Mucosa of descending colon (tissue), 3 donors: ENCODE data around the gene TTC23. TPM values are rescaled to one million over a fixed set of nuclear protein-coding genes. Genes with fewer than 3 reads are reported as not detected.
"Not testable (repeated sequence)": the region's sequence is repeated elsewhere in the genome, so short reads cannot be mapped to it uniquely, and the experiment has no call there.

ENCODE experiments used
- ATAC-seq: fragments of 200-7000 bp; cut with Tn5 transposase; one replicate; pipeline ENCODE4 v1.9.1; 2020; ENCODE audit warnings: mild to moderate bottlenecking, moderate library complexity
- DNase-seq, 3 donors: peaks; one replicate each; pipeline ENCODE4 v3.0.0-alpha.2; 2020
- H3K36me3 ChIP-seq: fragments of 200-600 bp; one replicate; pipeline ENCODE4 v1.8.0; 2021; ENCODE audit warnings: low read depth, mild to moderate bottlenecking
- H3K4me1 ChIP-seq: fragments of 200-600 bp; one replicate; pipeline ENCODE4 v1.8.0; 2021; ENCODE audit warnings: low read depth, mild to moderate bottlenecking
- H3K4me3 ChIP-seq: fragments of 200-600 bp; one replicate; pipeline ENCODE4 v1.8.0; 2021; ENCODE audit warnings: mild to moderate bottlenecking
- H3K9me3 ChIP-seq: fragments of 200-600 bp; one replicate; pipeline ENCODE4 v1.8.0; 2021; ENCODE audit warnings: mild to moderate bottlenecking
- intact Hi-C, 2 donors: fragments of 100-400 bp; cut with DNase I in 1 of 2; cut with micrococcal nuclease in 1 of 2; formaldehyde crosslinking; loops; one replicate each; pipeline versions ENCODE4 v1.11.0 to v1.11.1; 2022; cut with DNase I, micrococcal nuclease
- total RNA-seq, 3 donors: library from RNA; stranded (reverse); fragmentation: NEBNext Ultra II Directional in 2 of 3; extraction: Animal tissue kit (Norgen Biotek cat#: 25700) in 2 of 3; gene quantifications; one replicate each; pipeline versions ENCODE4 v1.2.1 to v1.2.4, GENCODE V29; 2021 to 2023
- TF ChIP-seq, protein P1 (sequence below): fragments of 200-600 bp; IDR thresholded peaks from one replicate; pipeline ENCODE4 v1.8.0; 2022; ENCODE audit warnings: antibody characterized with exemption, mild to moderate bottlenecking
- donor health status: DM: no; HTN: no; CAD: no; lungs with moderate emphysema.
- donor health status: DM: no; HTN: no; CAD: no.
- donor health status: DM: no; HTN: yes; CAD: no.

TTC23 gene
- total RNA-seq, 3 donors from 2014 or later: 17.1 to 26.8 (median 19.6) TPM

DNA sequence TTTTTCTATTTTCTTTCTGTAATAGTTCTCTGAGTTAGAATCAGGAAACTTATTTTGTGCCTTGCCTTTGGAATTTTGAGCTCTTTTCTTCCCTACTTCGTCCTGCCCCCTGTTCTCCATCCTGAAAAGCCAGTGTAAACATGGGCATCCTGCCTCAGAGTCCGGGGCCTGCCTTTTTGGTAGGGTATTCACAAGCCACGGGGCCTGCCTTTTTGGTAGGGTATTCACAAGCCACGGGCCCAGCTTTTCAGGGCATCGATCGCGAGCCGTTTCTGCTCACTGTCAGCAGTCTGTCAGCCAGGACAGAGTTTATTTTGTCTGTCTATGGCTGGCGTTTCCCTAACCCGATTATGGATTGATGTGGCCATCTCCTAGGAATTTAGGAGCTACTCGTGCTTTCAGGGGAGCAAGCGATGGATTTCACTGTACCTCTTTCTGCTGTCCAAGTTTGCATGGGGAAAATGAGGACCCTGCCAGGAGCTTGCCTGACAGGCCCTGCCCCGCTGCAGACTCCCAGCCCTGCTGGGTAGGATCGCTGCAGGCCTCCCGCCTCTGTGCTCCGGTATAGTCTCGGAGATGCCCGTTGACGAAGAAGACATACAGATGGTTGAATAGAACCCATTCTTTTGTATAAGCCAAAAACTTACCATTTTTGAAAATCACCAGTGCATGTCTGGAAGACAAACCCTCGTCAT lies 131.7 kb downstream of the TTC23 start:
- Histone ChIP-seq H3K4me1 (peaks cover 3% of the 10 kb centered on the region), H3K36me3 (no peaks in the 10 kb centered on the region), H3K9me3 (no peaks in the 10 kb centered on the region), H3K4me3 (no peak overlapping the region)
- TF ChIP-seq, protein P1, sequence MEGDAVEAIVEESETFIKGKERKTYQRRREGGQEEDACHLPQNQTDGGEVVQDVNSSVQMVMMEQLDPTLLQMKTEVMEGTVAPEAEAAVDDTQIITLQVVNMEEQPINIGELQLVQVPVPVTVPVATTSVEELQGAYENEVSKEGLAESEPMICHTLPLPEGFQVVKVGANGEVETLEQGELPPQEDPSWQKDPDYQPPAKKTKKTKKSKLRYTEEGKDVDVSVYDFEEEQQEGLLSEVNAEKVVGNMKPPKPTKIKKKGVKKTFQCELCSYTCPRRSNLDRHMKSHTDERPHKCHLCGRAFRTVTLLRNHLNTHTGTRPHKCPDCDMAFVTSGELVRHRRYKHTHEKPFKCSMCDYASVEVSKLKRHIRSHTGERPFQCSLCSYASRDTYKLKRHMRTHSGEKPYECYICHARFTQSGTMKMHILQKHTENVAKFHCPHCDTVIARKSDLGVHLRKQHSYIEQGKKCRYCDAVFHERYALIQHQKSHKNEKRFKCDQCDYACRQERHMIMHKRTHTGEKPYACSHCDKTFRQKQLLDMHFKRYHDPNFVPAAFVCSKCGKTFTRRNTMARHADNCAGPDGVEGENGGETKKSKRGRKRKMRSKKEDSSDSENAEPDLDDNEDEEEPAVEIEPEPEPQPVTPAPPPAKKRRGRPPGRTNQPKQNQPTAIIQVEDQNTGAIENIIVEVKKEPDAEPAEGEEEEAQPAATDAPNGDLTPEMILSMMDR: no peak
- DNase-seq (no peak), ATAC-seq (no peak)
- intact Hi-C loops: no loop called here

DNA sequence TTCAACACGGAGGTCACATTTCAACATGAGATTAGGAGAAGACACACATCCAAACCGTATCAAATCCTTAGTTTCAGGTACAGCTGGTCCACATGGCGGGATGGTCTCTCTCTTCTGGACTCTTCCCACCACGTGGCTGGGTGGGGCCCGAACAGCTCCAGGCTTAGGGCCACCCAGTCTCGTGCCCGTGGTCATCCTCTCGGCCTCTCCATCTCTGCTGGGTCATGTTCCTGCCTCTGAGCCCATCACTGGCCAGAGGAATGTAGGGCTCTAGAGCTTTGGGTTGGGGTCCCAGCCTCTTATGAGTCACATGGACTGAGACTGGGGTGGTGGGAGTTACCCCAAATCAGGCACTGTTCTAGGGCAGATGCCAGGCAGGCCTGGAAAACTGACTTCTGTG lies 132.3 kb downstream of the TTC23 start:
- no peak for DNase-seq
- intact Hi-C loops: no loop called here
- TF ChIP-seq, protein P1: no peak

DNA sequence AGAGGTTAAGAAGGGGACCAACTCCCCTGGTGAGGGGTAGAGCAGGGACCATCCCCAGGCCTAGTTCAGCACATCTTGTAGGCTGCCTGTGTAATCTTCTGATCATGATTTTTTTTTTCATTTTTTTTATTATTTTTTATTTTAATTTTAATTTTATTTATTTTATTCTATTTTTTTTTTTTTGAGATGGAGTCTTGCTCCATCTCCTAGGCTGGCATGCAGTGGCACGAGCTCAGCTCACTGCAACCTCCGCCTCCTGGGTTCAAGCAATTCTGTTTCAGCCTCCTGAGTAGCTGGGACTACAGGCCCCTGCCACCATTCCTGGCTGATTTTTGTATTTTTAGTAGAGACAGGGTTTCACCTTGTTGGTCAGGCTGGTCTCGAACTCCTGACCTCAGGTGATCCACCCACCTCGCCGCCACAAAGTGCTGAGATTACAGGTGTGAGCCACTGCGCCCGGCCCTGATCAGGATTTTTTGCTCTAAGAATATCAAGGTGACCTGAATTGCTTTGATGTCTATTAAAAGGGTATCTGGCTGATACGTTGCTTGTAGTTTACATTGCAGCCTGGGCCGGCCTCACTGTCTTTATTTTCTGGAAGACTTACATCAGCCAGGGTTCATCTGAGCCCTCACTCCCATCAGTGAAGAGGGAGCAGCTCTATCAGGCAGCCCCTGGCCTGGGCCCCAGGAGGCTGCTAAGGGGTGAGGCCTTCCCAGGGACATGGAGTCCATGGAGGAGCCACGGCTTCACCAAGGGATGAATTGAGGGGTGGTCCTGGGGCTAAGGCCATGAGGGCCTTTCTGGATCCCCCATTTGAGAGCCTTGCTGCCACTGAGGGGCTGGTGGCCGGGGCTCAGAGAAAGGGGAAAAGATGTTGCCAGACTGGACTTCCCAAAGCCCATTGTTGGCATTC lies 133.8 kb downstream of the TTC23 start:
- H3K9me3 ChIP-seq: no peaks in the 10 kb centered on the region
- intact Hi-C loops: no loop called here
- no peaks in the 10 kb centered on the region for H3K4me1 ChIP-seq
- H3K36me3 ChIP-seq: no peaks in the 10 kb centered on the region
- TF ChIP-seq, protein P1: no peak
- no peak for ATAC-seq
- H3K4me3 ChIP-seq: no peak overlapping the region
- no peak for DNase-seq

More for the DNA sequence above, 132.3 kb downstream of the TTC23 start:
- Histone ChIP-seq H3K36me3 (no peaks in the 10 kb centered on the region), H3K4me3 (no peak overlapping the region), H3K4me1 (peaks cover 3% of the 10 kb centered on the region), H3K9me3 (no peaks in the 10 kb centered on the region)
- ATAC-seq: no peak

DNA sequence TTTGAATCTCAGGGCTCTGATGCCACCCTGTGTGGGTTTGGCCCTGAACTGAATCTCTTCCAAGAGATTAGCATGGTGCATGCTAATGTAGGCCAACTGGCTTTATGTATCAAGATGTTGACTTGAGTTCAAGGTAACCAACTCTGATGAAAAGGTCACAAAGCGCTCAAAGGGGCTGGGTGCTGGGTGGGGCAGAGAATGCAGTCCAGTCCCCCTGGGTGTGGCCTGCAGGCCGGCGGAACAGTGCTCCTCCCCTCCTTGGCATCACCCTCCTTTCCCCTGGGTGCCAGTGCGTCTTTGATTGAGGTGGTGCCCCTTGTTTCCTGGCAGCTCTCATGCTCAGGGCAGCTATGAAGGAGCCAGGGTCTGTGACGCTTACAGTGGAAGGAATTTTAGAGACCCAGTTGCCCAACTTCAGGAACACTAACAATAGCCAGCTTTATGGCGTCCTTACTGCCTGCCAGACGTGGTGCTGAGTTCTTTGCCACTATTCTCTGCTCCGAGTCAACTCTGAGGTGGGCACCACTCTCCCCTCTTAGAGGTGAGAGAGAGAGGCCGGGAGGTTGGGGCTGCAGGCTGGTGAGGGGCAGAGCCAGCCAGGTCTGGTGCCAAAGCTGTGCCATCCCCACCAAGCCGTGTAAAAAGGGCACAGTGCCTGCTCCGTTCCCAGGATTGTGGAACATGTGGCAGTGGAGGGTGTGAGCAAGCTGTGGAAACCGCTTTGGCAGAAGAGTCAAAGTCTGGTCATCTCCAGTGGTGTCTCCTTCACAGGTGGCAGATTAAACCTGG lies 134.7 kb downstream of the TTC23 start:
- DNase-seq: no peak
- TF ChIP-seq, protein P1: no peak
- no peaks in the 10 kb centered on the region for H3K9me3 ChIP-seq
- no peak overlapping the region for H3K4me3 ChIP-seq
- H3K36me3 ChIP-seq: no peaks in the 10 kb centered on the region
- peak; percentile 31 for ATAC-seq
- intact Hi-C loops: no loop called here
- H3K4me1 ChIP-seq: no peaks in the 10 kb centered on the region

DNA sequence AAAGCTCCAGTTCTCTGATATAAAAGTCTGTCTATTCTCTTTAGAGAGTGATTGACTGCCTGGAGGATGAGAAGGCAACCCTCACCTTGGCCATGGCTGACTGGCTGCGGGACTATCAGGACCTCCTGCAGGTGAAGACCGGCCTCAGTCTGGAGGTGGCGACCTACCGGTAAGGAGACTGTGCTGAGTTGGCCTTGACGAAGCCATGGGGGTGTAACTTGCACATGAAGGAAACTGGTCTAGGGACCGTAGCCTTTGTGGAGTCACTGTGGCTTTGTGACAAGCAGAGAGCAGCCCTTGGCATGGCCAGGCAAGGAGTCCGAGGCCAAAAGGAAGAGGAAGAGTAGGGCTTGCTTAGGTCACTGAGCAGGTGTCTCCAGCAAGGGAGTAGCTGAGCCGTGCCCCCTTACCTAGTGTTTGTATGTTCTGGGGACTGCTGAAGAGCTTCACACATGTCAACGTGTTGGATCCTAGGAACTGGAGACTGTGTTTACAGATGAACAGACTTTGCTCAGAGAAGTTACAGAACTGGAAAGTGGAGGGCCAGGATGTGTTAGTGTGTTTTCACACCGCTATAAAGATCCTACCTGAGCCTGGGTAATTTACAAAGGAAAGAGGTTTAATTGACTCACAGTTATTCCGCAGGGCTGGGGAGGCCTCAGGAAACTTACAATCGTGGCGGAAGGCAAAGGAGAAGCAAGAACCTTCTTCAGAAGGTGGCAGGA lies 135.7 kb downstream of the TTC23 start:
- H3K4me3 ChIP-seq: no peak overlapping the region
- DNase-seq (no peak), ATAC-seq (no peak)
- intact Hi-C loops: no loop called here
- no peaks in the 10 kb centered on the region for H3K36me3 ChIP-seq
- TF ChIP-seq, protein P1: no peak
- H3K9me3 ChIP-seq: no peaks in the 10 kb centered on the region
- no peaks in the 10 kb centered on the region for H3K4me1 ChIP-seq

DNA sequence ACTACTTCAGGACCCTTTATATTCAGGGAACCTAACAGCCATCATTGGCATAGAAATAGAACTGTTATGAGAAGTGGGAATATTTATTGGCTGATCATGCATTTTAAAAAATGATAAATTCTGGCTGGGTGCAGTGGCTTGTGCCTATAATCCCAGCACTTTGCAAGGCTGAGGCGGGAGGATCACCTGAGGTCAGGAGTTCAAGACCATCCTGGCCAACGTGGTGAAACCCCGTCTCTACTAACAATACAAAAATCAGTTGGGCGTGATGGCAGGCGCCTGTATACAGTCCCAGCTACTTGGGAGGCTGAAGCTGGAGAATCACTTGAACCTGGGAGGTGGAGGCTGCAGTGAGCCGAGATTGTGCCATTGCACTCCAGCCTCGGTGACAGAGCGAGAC lies 137.7 kb downstream of the TTC23 start:
- ATAC-seq, intact Hi-C loops, H3K4me1 ChIP-seq, H3K9me3 ChIP-seq, H3K36me3 ChIP-seq, H3K4me3 ChIP-seq, DNase-seq: not testable (repeated sequence)
